Small intestine (tissue), 7 donors: ENCODE data around the gene DPP6. TPM values are rescaled to one million over a fixed set of nuclear protein-coding genes. Genes with fewer than 3 reads are reported as not detected.

Experiments
- DNase-seq, 2 donors: peaks; one replicate each; pipeline versions ENCODE4 v3.0.0 to v3.0.0-alpha.2; 2013
- FAIRE-seq: peaks from 2 replicates; lab custom pipeline; 2012; peaks lifted over from hg19 to GRCh38; lab: Jason Lieb, UNC
- H3K27ac ChIP-seq, 3 donors: one replicate each; pipeline ENCODE4 v1.5.1; 2013; ENCODE audit warnings: low read length in 2 of 3, mild to moderate bottlenecking in 2 of 3, control low read depth in 1 of 3, inconsistent platforms in 1 of 3, low read depth in 1 of 3, moderate library complexity in 1 of 3
- H3K27me3 ChIP-seq, 3 donors: one replicate each; pipeline ENCODE4 v1.6.1; 2013; ENCODE audit warnings: low read length in 3 of 3, inconsistent platforms in 1 of 3; ENCODE audit not compliant: control insufficient read depth in 3 of 3, insufficient read depth in 3 of 3
- H3K36me3 ChIP-seq, 3 donors: one replicate each; pipeline ENCODE4 v1.6.1; 2013; ENCODE audit warnings: low read length in 3 of 3, inconsistent platforms in 1 of 3, low read depth in 1 of 3, mild to moderate bottlenecking in 1 of 3, moderate library complexity in 1 of 3; ENCODE audit not compliant: control insufficient read depth in 3 of 3, insufficient read depth in 2 of 3
- H3K4me1 ChIP-seq, 3 donors: one replicate each; pipeline ENCODE4 v1.6.1; 2013; ENCODE audit warnings: low read length in 2 of 3, inconsistent platforms in 1 of 3, low read depth in 1 of 3, mild to moderate bottlenecking in 1 of 3, moderate library complexity in 1 of 3; ENCODE audit not compliant: control insufficient read depth in 3 of 3, insufficient read depth in 2 of 3
- H3K4me3 ChIP-seq, 3 donors: one replicate each; pipeline ENCODE4 v1.5.1; 2013; ENCODE audit warnings: low read length in 3 of 3, control low read depth in 1 of 3, inconsistent platforms in 1 of 3, low read depth in 1 of 3, mild to moderate bottlenecking in 1 of 3, moderate library complexity in 1 of 3
- H3K9me3 ChIP-seq, 2 donors: one replicate each; pipeline ENCODE4 v1.6.1; 2013; ENCODE audit warnings: low read depth in 1 of 2, low read length in 1 of 2; ENCODE audit not compliant: control insufficient read depth in 2 of 2, insufficient read depth in 1 of 2
- WGBS, 3 donors: extraction: QIAGEN DNeasy Blood & Tissue Kit; methylation state at CpG; one replicate each; pipeline ENCODE4 v1.1.7; 2013; 5-methylcytosine and 5-hydroxymethylcytosine counted together
- polyA plus RNA-seq, 4 donors: library from polyadenylated mRNA; stranded (reverse) in 3 of 4; unstranded in 1 of 4; fragments of 200-250 nt in 3 of 4; fragments of 120-200 nt in 1 of 4; gene quantifications; one replicate each; pipeline versions ENCODE4 v1.2.1 to v1.2.3, GENCODE V29; 2013
- donor health status: healthy with polysubstance abuse.
- donor health status: control.
- donor health status: control.
- donor health status: Bipolar disorder and iron deficiency.
- donor health status: healthy.

The DPP6 gene
- polyA plus RNA-seq, 4 donors = 0.80 to 1.8 TPM; not detected in 2

- H3K27ac ChIP-seq = no peak overlapping the region
- FAIRE-seq (no peak), DNase-seq (no peak)
- WGBS, 3 donors = 77 to 83% (median 79%) methylated on average over 6 of the region's 6 CpGs
- no peaks in the 10 kb centered on the region for H3K27me3 ChIP-seq
- H3K9me3 ChIP-seq = peaks cover 0 to 2% of the 10 kb centered on the region in 2 donors
- H3K36me3 ChIP-seq = no peaks in the 10 kb centered on the region
- H3K4me1 ChIP-seq = no peaks in the 10 kb centered on the region
- H3K4me3 ChIP-seq = no peak overlapping the region
These were observed 363.7 kb downstream of the DPP6 start for GRCh38 chr7:154415709-154416399.

GRCh38 chr7:154416714-154417113 is 364.5 kb downstream of the DPP6 start:
- 50 to 59% (median 55%) methylated on average over 6 of the region's 6 CpGs for WGBS, 3 donors
- Histone ChIP-seq H3K9me3 (peaks cover 0 to 2% of the 10 kb centered on the region in 2 donors), H3K27me3 (no peaks in the 10 kb centered on the region), H3K4me3 (no peak overlapping the region), H3K27ac (no peak overlapping the region), H3K36me3 (no peaks in the 10 kb centered on the region), H3K4me1 (no peaks in the 10 kb centered on the region)
- no peak for FAIRE-seq
- no peak for DNase-seq

GRCh38 chr7:154419344-154419743 is 367.1 kb downstream of the DPP6 start:
- H3K9me3 ChIP-seq = peaks cover 0 to 2% of the 10 kb centered on the region in 2 donors
- no peaks in the 10 kb centered on the region for H3K27me3 ChIP-seq
- WGBS, 3 donors = 74 to 79% (median 78%) methylated on average over 10 of the region's 10 CpGs
- no peak overlapping the region for H3K27ac ChIP-seq
- no peaks in the 10 kb centered on the region for H3K36me3 ChIP-seq
- H3K4me3 ChIP-seq = no peak overlapping the region
- no peak for FAIRE-seq
- H3K4me1 ChIP-seq = no peaks in the 10 kb centered on the region
- no peak for DNase-seq

GRCh38 chr7:154423231-154423630 is 371.0 kb downstream of the DPP6 start:
- Histone ChIP-seq H3K27ac (no peak overlapping the region), H3K4me1 (no peaks in the 10 kb centered on the region), H3K4me3 (no peak overlapping the region), H3K27me3 (no peaks in the 10 kb centered on the region), H3K36me3 (no peaks in the 10 kb centered on the region), H3K9me3 (no peaks in the 10 kb centered on the region)
- no peak for DNase-seq
- 30 to 45% (median 35%) methylated on average over 4 of the region's 4 CpGs for WGBS, 3 donors
- no peak for FAIRE-seq

DNA sequence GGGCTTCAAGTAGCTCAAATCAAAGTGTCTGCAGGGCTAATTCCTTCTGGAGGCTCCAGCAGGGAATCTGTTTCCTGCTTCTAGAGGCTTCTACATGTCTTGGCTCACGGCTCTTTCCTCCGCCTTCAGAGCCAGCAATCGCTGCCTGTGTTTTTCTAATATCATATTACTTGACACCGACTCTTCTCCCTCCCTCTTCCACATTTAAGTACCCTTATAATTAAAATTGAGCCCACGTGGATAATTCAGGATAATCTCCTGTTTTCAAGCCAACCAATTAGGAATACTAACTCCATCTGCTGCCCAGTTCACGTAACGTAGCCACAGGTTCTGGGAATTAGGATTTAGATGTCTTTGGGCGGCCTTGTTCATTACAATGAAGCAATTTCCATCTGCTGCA is 372.2 kb downstream of the DPP6 start:
- DNase-seq = no peak
- Histone ChIP-seq H3K4me3 (no peak overlapping the region), H3K36me3 (no peaks in the 10 kb centered on the region), H3K27ac (no peak overlapping the region), H3K27me3 (no peaks in the 10 kb centered on the region), H3K9me3 (no peaks in the 10 kb centered on the region), H3K4me1 (no peaks in the 10 kb centered on the region)
- 69 to 71% (median 70%) methylated on average over 8 of the region's 8 CpGs for WGBS, 3 donors
- FAIRE-seq = no peak

DNA sequence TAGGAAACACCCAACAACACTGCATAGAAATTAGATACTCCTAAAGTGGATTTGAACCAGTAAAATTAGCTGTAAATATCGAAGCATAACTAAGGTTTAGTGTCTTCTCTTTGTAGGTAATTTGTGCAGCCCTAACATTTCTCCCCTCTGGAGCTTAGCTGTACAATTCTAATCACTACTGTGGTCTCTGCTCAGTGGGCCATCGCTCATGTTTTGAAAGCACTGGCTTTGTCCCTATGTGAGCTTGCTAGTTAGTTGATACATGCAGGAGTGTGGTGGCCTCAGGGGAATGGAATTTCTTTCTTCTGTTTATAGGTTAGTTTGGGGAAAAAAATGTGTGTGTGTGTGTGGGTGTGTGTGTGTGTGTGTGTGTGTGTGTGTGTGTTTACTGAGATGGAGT is 373.1 kb downstream of the DPP6 start:
- no peaks in the 10 kb centered on the region for H3K4me1 ChIP-seq
- WGBS, 3 donors = 64 to 76% (median 67%) methylated on average over 2 of the region's 2 CpGs
- H3K4me3 ChIP-seq = no peak overlapping the region
- no peak for DNase-seq
- H3K9me3 ChIP-seq = no peaks in the 10 kb centered on the region
- no peak for FAIRE-seq
- H3K36me3 ChIP-seq = no peaks in the 10 kb centered on the region
- H3K27ac ChIP-seq = no peak overlapping the region
- H3K27me3 ChIP-seq = no peaks in the 10 kb centered on the region

- no peak for FAIRE-seq
- no peaks in the 10 kb centered on the region for H3K4me1 ChIP-seq
- no peaks in the 10 kb centered on the region for H3K9me3 ChIP-seq
- H3K27me3 ChIP-seq = no peaks in the 10 kb centered on the region
- WGBS, 3 donors = 78 to 80% (median 78%) methylated on average over 3 of the region's 3 CpGs
- H3K27ac ChIP-seq = no peak overlapping the region
- H3K4me3 ChIP-seq = no peak overlapping the region
- H3K36me3 ChIP-seq = no peaks in the 10 kb centered on the region
- no peak for DNase-seq
These were observed 374.6 kb downstream of the DPP6 start for GRCh38 chr7:154426778-154427177.

- no peak overlapping the region for H3K27ac ChIP-seq
- H3K27me3 ChIP-seq = no peaks in the 10 kb centered on the region
- H3K9me3 ChIP-seq = no peaks in the 10 kb centered on the region
- H3K4me1 ChIP-seq = no peaks in the 10 kb centered on the region
- H3K36me3 ChIP-seq = no peaks in the 10 kb centered on the region
- no peak overlapping the region for H3K4me3 ChIP-seq
- no peak for DNase-seq
- no peak for FAIRE-seq
These were observed 375.3 kb downstream of the DPP6 start for GRCh38 chr7:154427533-154427932.
